GM12878 (cell line): Measurements from ENCODE around the gene FAM83D. TPM values are rescaled to one million over a fixed set of nuclear protein-coding genes. Genes with fewer than 3 reads are reported as not detected.

Source experiments
- ATAC-seq: fragments of 200-7000 bp; cut with Tn5 transposase; 3 replicates; pipeline ENCODE4 v1.9.1; 2020; ENCODE audit warnings: mild to moderate bottlenecking, moderate library complexity
- BruUV-seq: library from RNA; stranded (reverse); fragments of 400-500 nt; replicated peaks from 2 replicates; lab custom pipeline; 2021; lab: Mats Ljungman, UMichigan
- CTCF ChIA-PET: fragments of 300-600 bp; sonication (Branson Sonifier 250); formaldehyde crosslinking; extraction: SDS; loops from one replicate; lab custom pipeline; 2021; ENCODE audit warnings: inconsistent platforms; lab: Yijun Ruan, JAX
- POLR2A ChIA-PET: fragments of 350-600 bp; formaldehyde crosslinking; extraction: SDS; loops from one replicate; lab custom pipeline; 2021; ENCODE audit warnings: inconsistent platforms; lab: Charles Lee
- RAD21 ChIA-PET: fragments of 300-600 bp; sonication (Branson Sonifier 250); formaldehyde crosslinking; loops from one replicate; lab custom pipeline; 2023; ENCODE audit warnings: antibody characterized with exemption; ENCODE audit not compliant: unreplicated experiment; lab: Charles Lee
- SMC1A ChIA-PET: fragments of 300-600 bp; sonication (Branson Sonifier 250); formaldehyde crosslinking; loops from one replicate; lab custom pipeline; 2023; ENCODE audit not compliant: unreplicated experiment, uncharacterized antibody; lab: Charles Lee
- DNase-seq: peaks from one replicate; pipeline ENCODE4 v3.0.0-alpha.2; 2011; ENCODE audit warnings: low read depth, low spot score
- FAIRE-seq: peaks from 3 replicates; lab custom pipeline; 2011; peaks lifted over from hg19 to GRCh38; lab: Jason Lieb, UNC
- H2AFZ ChIP-seq: 2 replicates; pipeline ENCODE4 v1.6.0; 2011; ENCODE audit warnings: low read depth, low read length, control low read depth; ENCODE audit not compliant: control insufficient read depth
- H3K27ac ChIP-seq: 2 replicates; pipeline ENCODE4 v1.5.1; 2011; ENCODE audit warnings: control low read depth; ENCODE audit not compliant: control insufficient read depth, insufficient read depth
- H3K27me3 ChIP-seq, 2 experiments: replicated peaks in 1 of 2; 2 replicates each; pipeline versions ENCODE4 v1.6.0 to v1.6.1; 2011; ENCODE audit warnings: low read length in 1 of 2; ENCODE audit not compliant: control insufficient read depth in 2 of 2, insufficient read depth in 2 of 2
- H3K36me3 ChIP-seq, 2 experiments: 2 replicates each; pipeline ENCODE4 v1.5.1; 2011; ENCODE audit warnings: low read length in 1 of 2; ENCODE audit not compliant: control insufficient read depth in 2 of 2, insufficient read depth in 2 of 2
- H3K4me1 ChIP-seq: 2 replicates; pipeline ENCODE4 v1.6.1; 2011; ENCODE audit warnings: mild to moderate bottlenecking, low read length, moderate library complexity, mixed read lengths; ENCODE audit not compliant: control insufficient read depth, insufficient read depth
- H3K4me2 ChIP-seq: 2 replicates; pipeline ENCODE4 v1.6.0; 2011; ENCODE audit warnings: control low read depth; ENCODE audit not compliant: control insufficient read depth, insufficient read depth
- H3K4me3 ChIP-seq: fragments of 200-600 bp; sonication (generic); 2 replicates; pipeline ENCODE4 v1.5.1; 2016
- H3K79me2 ChIP-seq: 2 replicates; pipeline ENCODE4 v1.6.0; 2011; ENCODE audit warnings: low read length; ENCODE audit not compliant: control insufficient read depth, insufficient read depth
- H3K9ac ChIP-seq: 2 replicates; pipeline ENCODE4 v1.8.0; 2011; ENCODE audit warnings: low read length, control low read depth, mixed read lengths; ENCODE audit not compliant: control insufficient read depth, insufficient read depth
- H3K9me3 ChIP-seq: replicated peaks from 3 replicates; pipeline ENCODE4 v1.5.1; 2011; ENCODE audit warnings: mild to moderate bottlenecking, low read length; ENCODE audit not compliant: control insufficient read depth, insufficient read depth
- H4K20me1 ChIP-seq: 2 replicates; pipeline ENCODE4 v1.6.0; 2011; ENCODE audit not compliant: control insufficient read depth, insufficient read depth
- E2F8 ChIP-seq: fragments of 450-650 bp; IDR thresholded peaks from 2 replicates; pipeline ENCODE4 v1.6.1; 2018; ENCODE audit warnings: mild to moderate bottlenecking, low read depth, moderate library complexity; ENCODE audit not compliant: partially characterized antibody
- PKNOX1 ChIP-seq: fragments of 450-650 bp; IDR thresholded peaks from 2 replicates; pipeline ENCODE4 v1.6.1; 2016; ENCODE audit warnings: mild to moderate bottlenecking
- PRDM15 ChIP-seq: fragments of 450-650 bp; formaldehyde crosslinking; IDR thresholded peaks from 2 replicates; pipeline ENCODE4 v1.4.0; 2020; ENCODE audit warnings: mild to moderate bottlenecking, moderate library complexity
- SMAD5 ChIP-seq: IDR thresholded peaks from 2 replicates; pipeline ENCODE4 v1.6.1; 2016; ENCODE audit warnings: antibody characterized with exemption, low read depth
- SPI1 ChIP-seq: IDR thresholded peaks from 2 replicates; pipeline ENCODE4 v1.6.1; 2011; ENCODE audit warnings: low read depth, mild to moderate bottlenecking, low read length, moderate library complexity, borderline replicate concordance; ENCODE audit not compliant: insufficient read depth
- WGBS: methylation state at CpG from one replicate; pipeline ENCODE4 v1.1.6; 2016; ENCODE audit warnings: low lambda C conversion rate; ENCODE audit not compliant: insufficient replicate concordance, insufficient coverage; ENCODE audit errors: missing lambda C conversion rate; 5-methylcytosine and 5-hydroxymethylcytosine counted together
- in situ Hi-C: fragments of 300-500 bp; cut with MboI; formaldehyde crosslinking; loops from 9 replicates; pipeline ENCODE4 v1.14.3; 2018; ENCODE audit warnings: mixed read lengths
- intact Hi-C: fragments of 100-400 bp; cut with micrococcal nuclease; formaldehyde crosslinking; loops from one replicate; pipeline ENCODE4 v1.14.2; 2022; ENCODE audit not compliant: unreplicated experiment
- polyA plus RNA-seq, 11 experiments: library from polyadenylated mRNA; depleted of rRNA in 4 of 11; unstranded in 6 of 11; stranded (reverse) in 5 of 11; fragments of >200 nt; fragmentation: Nextera tagmentation in 4 of 11; fragmentation: Illumina TruSeq in 1 of 11; extraction: Ambion mirVana in 4 of 11; extraction: Trizol in 1 of 11; gene quantifications; 1 replicate in 1 of 11; 2 replicates in 10 of 11; pipeline versions ENCODE4 v1.2.1 to v1.2.3, GENCODE V29; 2011 to 2016; ENCODE audit warnings: inconsistent platforms in 2 of 11, missing spikeins in 2 of 11, low read depth in 1 of 11
- total RNA-seq, 4 experiments: library from RNA; depleted of rRNA in 3 of 4; stranded (reverse); fragments of >200 nt in 3 of 4; fragmentation: Illumina TruSeq in 1 of 4; extraction: Trizol in 1 of 4; gene quantifications; 2 replicates each; pipeline versions ENCODE4 v1.2.1 to v1.2.3, GENCODE V29; 2013 to 2021

FAM83D gene
- total and polyA plus RNA-seq, 10 of the 15 experiments (the other 5 are each of a cell fraction or from before 2014, with no cell fraction given): 4.5 to 34.8 (median 19.2) TPM

- H3K27ac ChIP-seq: peak overlapping the region; percentile 9
- no peaks in the 10 kb centered on the region for H3K27me3 ChIP-seq
- SMC1A ChIA-PET: interaction anchor here (1.0 to 1.3 kb wide), 5 partner anchors 13 to 112 kb away, joined by 3 to 6 read pairs (median 3); no protein-coding TSS in a partner anchor
- no peak overlapping the region for H2AFZ ChIP-seq
- peak overlapping the region; percentile 68 for H3K4me2 ChIP-seq
- H3K36me3 ChIP-seq: peaks cover 17 to 30% of the 10 kb centered on the region in 2 experiments
- H4K20me1 ChIP-seq: no peaks in the 10 kb centered on the region
- no peaks in the 10 kb centered on the region for H3K9me3 ChIP-seq
- in situ Hi-C loops: no loop called here
- BruUV-seq: no TSS peak
- ATAC-seq: no peak
- no peaks in the 10 kb centered on the region; the same call in 1 of the 2 replicates for H3K4me1 ChIP-seq
- FAIRE-seq: no peak
- TF ChIP-seq PRDM15 (no peak), E2F8 (no peak), SMAD5 (no peak), PKNOX1 (no peak), SPI1 (peak; percentile 8; the same call in 1 of the 2 replicates)
- TF ChIP-seq, all 136 proteins: peak for 1
- ChIA-PET POLR2A (interaction anchor here (1.4 kb wide), 1 partner anchor 28 kb away, joined by 3 read pairs; no protein-coding TSS in a partner anchor), CTCF (interaction anchor here (0.8 to 1.2 kb wide), 6 partner anchors 9 to 113 kb away, joined by 3 to 16 read pairs (median 4); partner anchors contain the start of gene FAM83D), RAD21 (interaction anchor here (0.7 to 1.8 kb wide), 6 partner anchors 8 to 60 kb away, joined by 3 to 7 read pairs (median 4); partner anchors contain the start of genes DHX35 and FAM83D)
- no peak for DNase-seq
- H3K9ac ChIP-seq: no peak overlapping the region
- no peak overlapping the region for H3K4me3 ChIP-seq
- H3K79me2 ChIP-seq: peaks cover 86% of the 10 kb centered on the region
- intact Hi-C loops: no loop called here
- 64% methylated on average over 5 of the region's 5 CpGs for WGBS
Observed at GRCh38 chr20:38935967-38936407, 9.8 kb downstream of the FAM83D start.
